NCI-H1694 (cell line): ENCODE results near the gene ZNF343.
"Not testable (repeated sequence)": the region's sequence is repeated elsewhere in the genome, so short reads cannot be mapped to it uniquely, and the experiment has no call there.

Experiments used
- DNase-seq: peaks from one replicate; lab custom pipeline; 2025; lab: John Stamatoyannopoulos, UW

Gene ZNF343

GRCh38 chr20:2508631-2509467, at the start of gene ZNF343:
ZNF343 (minus strand) TSS chr20:2508915; CDS start chr20:2493895, 15,020 bp downstream.
- DNase-seq, result peak; percentile 54

GRCh38 chr20:2557873-2558580, 49.3 kb upstream of the ZNF343 start:
- no peak for DNase-seq

GRCh38 chr20:2545594-2545993, 36.9 kb upstream of the ZNF343 start:
- no peak for DNase-seq

- no peak for DNase-seq
Observed at GRCh38 chr20:2544211-2544610, 35.5 kb upstream of the ZNF343 start.

GRCh38 chr20:2542361-2542760, 33.6 kb upstream of the ZNF343 start:
- DNase-seq, result no peak

- no peak for DNase-seq
Observed at GRCh38 chr20:2541940-2542339, 33.2 kb upstream of the ZNF343 start.

GRCh38 chr20:2538931-2539720, 30.4 kb upstream of the ZNF343 start:
- no peak for DNase-seq

GRCh38 chr20:2538356-2538755, 29.6 kb upstream of the ZNF343 start:
- DNase-seq, result no peak

- no peak for DNase-seq
Observed at GRCh38 chr20:2537101-2537500, 28.4 kb upstream of the ZNF343 start.

- no peak for DNase-seq
Observed at GRCh38 chr20:2536560-2536986, 27.9 kb upstream of the ZNF343 start, which contains the start of gene TMC2. TMC2 (plus strand) TSS chr20:2536573; CDS start chr20:2536622, 49 bp downstream.

GRCh38 chr20:2535711-2536559, 27.2 kb upstream of the ZNF343 start:
- no peak for DNase-seq

GRCh38 chr20:2533118-2533517, 24.4 kb upstream of the ZNF343 start:
- DNase-seq, result no peak

- DNase-seq, result no peak
Observed at GRCh38 chr20:2528671-2529271, 20.1 kb upstream of the ZNF343 start.

- DNase-seq, result no peak
Observed at GRCh38 chr20:2527762-2528161, 19.0 kb upstream of the ZNF343 start.

GRCh38 chr20:2526218-2526583, 17.5 kb upstream of the ZNF343 start:
- not testable (repeated sequence) for DNase-seq

GRCh38 chr20:2524709-2525506, 16.2 kb upstream of the ZNF343 start:
- DNase-seq, result peak; percentile 47

- peak; percentile 60 for DNase-seq
Observed at GRCh38 chr20:2523919-2524708, 15.4 kb upstream of the ZNF343 start.

GRCh38 chr20:2522826-2523429, 14.2 kb upstream of the ZNF343 start:
- DNase-seq, result not testable (repeated sequence)
